ENCODE measurements around the gene FXYD6.

FXYD6 gene

GRCh38 chr11:117842131-117842941 is 34.1 kb downstream of the FXYD6 start:
- no peak overlapping the region for H3K4me2 ChIP-seq
- no peak overlapping the region for H2AFZ ChIP-seq (ENCODE audit: low read depth)
- H4K20me1 ChIP-seq (ENCODE audit: insufficient read depth), result no peaks in the 10 kb centered on the region
- H3K9ac ChIP-seq, result no peak overlapping the region
- H3K27ac ChIP-seq, result no peak overlapping the region
- H3K27me3 ChIP-seq (ENCODE audit: insufficient read depth, low read depth), result no peaks in the 10 kb centered on the region; the same call in 1 of the 2 replicates
- H3K36me3 ChIP-seq (ENCODE audit: insufficient read depth), result no peaks in the 10 kb centered on the region
- H3K79me2 ChIP-seq (ENCODE audit: insufficient read depth, low read depth), result no peaks in the 10 kb centered on the region
- no peaks in the 10 kb centered on the region for H3K4me1 ChIP-seq (ENCODE audit: low read depth, poor library complexity, severe bottlenecking)
- H3K4me3 ChIP-seq (IDR thresholded peaks at IDR 0.05; ENCODE audit: insufficient read depth, low read depth, low read length), result no peak overlapping the region
- TF ChIP-seq, protein P1, sequence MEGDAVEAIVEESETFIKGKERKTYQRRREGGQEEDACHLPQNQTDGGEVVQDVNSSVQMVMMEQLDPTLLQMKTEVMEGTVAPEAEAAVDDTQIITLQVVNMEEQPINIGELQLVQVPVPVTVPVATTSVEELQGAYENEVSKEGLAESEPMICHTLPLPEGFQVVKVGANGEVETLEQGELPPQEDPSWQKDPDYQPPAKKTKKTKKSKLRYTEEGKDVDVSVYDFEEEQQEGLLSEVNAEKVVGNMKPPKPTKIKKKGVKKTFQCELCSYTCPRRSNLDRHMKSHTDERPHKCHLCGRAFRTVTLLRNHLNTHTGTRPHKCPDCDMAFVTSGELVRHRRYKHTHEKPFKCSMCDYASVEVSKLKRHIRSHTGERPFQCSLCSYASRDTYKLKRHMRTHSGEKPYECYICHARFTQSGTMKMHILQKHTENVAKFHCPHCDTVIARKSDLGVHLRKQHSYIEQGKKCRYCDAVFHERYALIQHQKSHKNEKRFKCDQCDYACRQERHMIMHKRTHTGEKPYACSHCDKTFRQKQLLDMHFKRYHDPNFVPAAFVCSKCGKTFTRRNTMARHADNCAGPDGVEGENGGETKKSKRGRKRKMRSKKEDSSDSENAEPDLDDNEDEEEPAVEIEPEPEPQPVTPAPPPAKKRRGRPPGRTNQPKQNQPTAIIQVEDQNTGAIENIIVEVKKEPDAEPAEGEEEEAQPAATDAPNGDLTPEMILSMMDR (conservative IDR thresholded peaks at IDR 0.05; ENCODE audit: low read depth, low read length), result no peak

DNA sequence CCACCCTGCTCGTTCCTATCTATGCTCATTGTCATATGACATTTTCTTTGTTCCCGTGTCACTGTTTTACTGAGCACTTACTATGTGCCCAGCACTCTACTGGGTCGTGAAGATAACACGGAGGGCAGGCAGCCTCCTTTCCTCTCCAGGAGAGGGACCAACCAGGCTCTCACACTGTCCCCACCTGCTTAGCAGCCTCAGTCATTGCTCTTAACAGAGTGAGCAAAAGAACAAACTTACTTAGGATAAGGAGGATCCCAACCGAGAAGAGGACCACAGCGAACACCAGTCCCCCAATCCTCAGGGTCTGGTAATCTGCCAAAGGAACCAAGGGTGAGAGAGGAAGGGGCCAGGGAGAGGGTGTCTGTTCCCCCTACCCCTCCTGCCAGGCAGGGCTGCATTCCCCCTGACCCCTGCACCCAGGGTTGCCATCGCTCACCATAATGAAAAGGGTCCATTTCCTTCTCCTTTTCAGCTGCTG is 34.9 kb downstream of the FXYD6 start:
- Histone ChIP-seq H3K4me2 (no peak overlapping the region), H4K20me1 (ENCODE audit: insufficient read depth) (no peaks in the 10 kb centered on the region), H3K9ac (no peak overlapping the region), H2AFZ (ENCODE audit: low read depth) (no peak overlapping the region), H3K4me1 (ENCODE audit: low read depth, poor library complexity, severe bottlenecking) (no peaks in the 10 kb centered on the region), H3K4me3 (IDR thresholded peaks at IDR 0.05; ENCODE audit: insufficient read depth, low read depth, low read length) (no peak overlapping the region), H3K27ac (no peak overlapping the region), H3K27me3 (ENCODE audit: insufficient read depth, low read depth) (no peaks in the 10 kb centered on the region; the same call in 1 of the 2 replicates), H3K36me3 (ENCODE audit: insufficient read depth) (no peaks in the 10 kb centered on the region), H3K79me2 (ENCODE audit: insufficient read depth, low read depth) (no peaks in the 10 kb centered on the region)
- TF ChIP-seq, protein P1 (conservative IDR thresholded peaks at IDR 0.05; ENCODE audit: low read depth, low read length), result no peak

DNA sequence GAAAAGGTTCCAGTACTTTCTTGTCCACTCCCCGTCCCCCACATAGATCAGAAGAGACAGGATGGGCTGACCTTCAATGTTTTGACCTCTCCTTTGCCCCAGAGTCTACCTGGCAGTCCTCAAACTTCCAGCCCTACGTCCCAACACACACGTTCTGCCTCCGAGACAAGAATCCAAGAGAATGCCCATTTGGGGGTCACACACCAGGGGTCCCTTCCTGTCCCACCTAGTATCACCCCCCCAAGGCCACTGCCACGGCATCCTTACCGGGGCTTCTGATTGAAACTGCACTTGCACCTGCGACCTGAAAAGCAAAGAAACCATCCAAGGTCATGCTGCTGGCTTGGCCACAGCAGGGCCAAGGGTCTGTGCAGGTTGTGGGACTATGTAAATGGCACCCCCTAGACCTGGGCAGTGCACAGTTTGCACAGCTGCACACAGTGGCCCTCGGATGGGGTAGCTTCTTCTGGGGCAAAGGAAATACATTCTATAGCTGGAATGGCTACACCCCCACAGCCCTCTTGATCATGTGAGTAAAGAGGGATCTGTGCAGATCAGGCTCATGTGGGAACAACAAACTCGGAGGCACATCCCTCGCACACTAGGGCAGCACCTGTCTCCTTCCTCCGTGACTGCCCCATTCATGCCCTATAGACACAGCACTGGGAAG is 35.4 kb downstream of the FXYD6 start:
- Histone ChIP-seq H3K36me3 (ENCODE audit: insufficient read depth) (no peaks in the 10 kb centered on the region), H3K4me1 (ENCODE audit: low read depth, poor library complexity, severe bottlenecking) (no peaks in the 10 kb centered on the region), H3K9ac (no peak overlapping the region), H3K4me2 (no peak overlapping the region), H3K4me3 (IDR thresholded peaks at IDR 0.05; ENCODE audit: insufficient read depth, low read depth, low read length) (no peak overlapping the region), H3K27me3 (ENCODE audit: insufficient read depth, low read depth) (no peaks in the 10 kb centered on the region; the same call in 1 of the 2 replicates), H3K79me2 (ENCODE audit: insufficient read depth, low read depth) (no peaks in the 10 kb centered on the region), H4K20me1 (ENCODE audit: insufficient read depth) (no peaks in the 10 kb centered on the region), H3K27ac (no peak overlapping the region), H2AFZ (ENCODE audit: low read depth) (no peak overlapping the region)
- TF ChIP-seq, protein P1 (conservative IDR thresholded peaks at IDR 0.05; ENCODE audit: low read depth, low read length), result no peak

GRCh38 chr11:117839936-117840813 is 36.3 kb downstream of the FXYD6 start:
- no peak overlapping the region for H3K4me2 ChIP-seq
- H3K27ac ChIP-seq, result no peak overlapping the region
- H3K9ac ChIP-seq, result no peak overlapping the region
- TF ChIP-seq, protein P1 (conservative IDR thresholded peaks at IDR 0.05; ENCODE audit: low read depth, low read length), result no peak
- no peak overlapping the region for H3K4me3 ChIP-seq (IDR thresholded peaks at IDR 0.05; ENCODE audit: insufficient read depth, low read depth, low read length)
- no peaks in the 10 kb centered on the region for H3K4me1 ChIP-seq (ENCODE audit: low read depth, poor library complexity, severe bottlenecking)
- no peaks in the 10 kb centered on the region; the same call in 1 of the 2 replicates for H3K27me3 ChIP-seq (ENCODE audit: insufficient read depth, low read depth)
- no peaks in the 10 kb centered on the region for H3K36me3 ChIP-seq (ENCODE audit: insufficient read depth)
- H4K20me1 ChIP-seq (ENCODE audit: insufficient read depth), result no peaks in the 10 kb centered on the region
- H2AFZ ChIP-seq (ENCODE audit: low read depth), result no peak overlapping the region
- H3K79me2 ChIP-seq (ENCODE audit: insufficient read depth, low read depth), result no peaks in the 10 kb centered on the region

Data from KMS-11 (cell line).